ENCODE data around the gene ELAVL1.

Gene ELAVL1

GRCh38 chr19:7908742-7909461 lies 96.5 kb downstream of the ELAVL1 start:
- no peak for DNase-seq
